CD14-positive monocyte (primary cell): Measurements from ENCODE around the gene C3orf18. TPM values are rescaled to one million over a fixed set of nuclear protein-coding genes. Genes with fewer than 3 reads are reported as not detected.

Experiments used
- DNase-seq, 3 donors: peaks; one replicate each; pipeline ENCODE4 v3.0.0-alpha.2; 2011 to 2022
- H2AFZ ChIP-seq: 2 replicates; pipeline ENCODE4 v1.6.0; 2012; ENCODE audit warnings: mild to moderate bottlenecking, low read depth, low read length, inconsistent platforms; ENCODE audit not compliant: insufficient read depth, poor library complexity, severe bottlenecking
- H3K27ac ChIP-seq, 2 donors: 1 replicate in 1 of 2; 2 replicates in 1 of 2; pipeline ENCODE4 v1.5.1; 2012 to 2013; ENCODE audit warnings: low read length in 2 of 2, control low read depth in 1 of 2, inconsistent platforms in 1 of 2, low read depth in 1 of 2, mild to moderate bottlenecking in 1 of 2
- H3K27me3 ChIP-seq, 2 donors: one replicate each; pipeline versions ENCODE4 v1.6.0 to v1.6.1; 2011 to 2013; ENCODE audit warnings: low read length in 2 of 2; ENCODE audit not compliant: control insufficient read depth in 2 of 2, insufficient read depth in 2 of 2
- H3K36me3 ChIP-seq, 2 donors: replicated peaks in 1 of 2; 1 replicate in 1 of 2; 2 replicates in 1 of 2; pipeline versions ENCODE4 v1.5.1 to v1.6.1; 2012 to 2013; ENCODE audit warnings: low read length in 2 of 2, control low read depth in 1 of 2, inconsistent platforms in 1 of 2, mild to moderate bottlenecking in 1 of 2; ENCODE audit not compliant: insufficient read depth in 2 of 2, control insufficient read depth in 1 of 2
- H3K4me1 ChIP-seq, 2 donors: 1 replicate in 1 of 2; 2 replicates in 1 of 2; pipeline versions ENCODE4 v1.5.1 to v1.6.1; 2012 to 2013; ENCODE audit warnings: low read length in 2 of 2, control low read depth in 1 of 2, inconsistent platforms in 1 of 2, mild to moderate bottlenecking in 1 of 2, moderate library complexity in 1 of 2; ENCODE audit not compliant: insufficient read depth in 2 of 2, control insufficient read depth in 1 of 2
- H3K4me2 ChIP-seq: replicated peaks from 2 replicates; pipeline ENCODE3; 2012; ENCODE audit warnings: low read length, moderate library complexity, mild to moderate bottlenecking; ENCODE audit not compliant: poor library complexity, severe bottlenecking; ENCODE audit errors: extremely low read depth
- H3K4me3 ChIP-seq, 3 experiments: fragments of 200-600 bp in 1 of 3; sonication (generic) in 1 of 3; replicated peaks in 1 of 3; 1 replicate in 2 of 3; 2 replicates in 1 of 3; pipeline ENCODE4 v1.5.1; 2011 to 2013; ENCODE audit warnings: low read length in 3 of 3, mild to moderate bottlenecking in 3 of 3, control low read depth in 2 of 3, low read depth in 2 of 3, inconsistent platforms in 1 of 3, moderate library complexity in 1 of 3
- H3K79me2 ChIP-seq: 2 replicates; pipeline ENCODE4 v1.6.0; 2012; ENCODE audit warnings: mild to moderate bottlenecking, control low read depth, inconsistent platforms, low read length, moderate library complexity; ENCODE audit not compliant: insufficient read depth
- H3K9ac ChIP-seq: 2 replicates; pipeline ENCODE4 v1.6.0; 2017; ENCODE audit warnings: low read length, mild to moderate bottlenecking; ENCODE audit not compliant: insufficient read depth, poor library complexity, severe bottlenecking
- H3K9me3 ChIP-seq, 2 donors: replicated peaks in 1 of 2; 1 replicate in 1 of 2; 2 replicates in 1 of 2; pipeline versions ENCODE4 v1.5.1 to v1.6.1; 2012 to 2013; ENCODE audit warnings: low read length in 2 of 2, control low read depth in 1 of 2; ENCODE audit not compliant: control insufficient read depth in 1 of 2, insufficient read depth in 1 of 2
- H4K20me1 ChIP-seq: 2 replicates; pipeline ENCODE4 v1.6.0; 2012; ENCODE audit warnings: mild to moderate bottlenecking, low read length, control low read depth, moderate library complexity; ENCODE audit not compliant: insufficient read depth
- H3K27ac Mint-ChIP-seq, 7 donors: one replicate each; pipeline ENCODE4 v1.8.0; 2020; ENCODE audit warnings: mild to moderate bottlenecking in 7 of 7, mixed read lengths in 7 of 7, moderate library complexity in 6 of 7, inconsistent platforms in 2 of 7
- H3K27me3 Mint-ChIP-seq, 3 donors: one replicate each; pipeline ENCODE4 v1.8.0; 2021 to 2022; ENCODE audit warnings: low read depth in 3 of 3, mild to moderate bottlenecking in 3 of 3, mixed read lengths in 3 of 3, moderate library complexity in 3 of 3, inconsistent platforms in 1 of 3
- H3K36me3 Mint-ChIP-seq, 2 donors: one replicate each; pipeline ENCODE4 v1.8.0; 2020; ENCODE audit warnings: mixed read lengths in 2 of 2, inconsistent platforms in 1 of 2, mild to moderate bottlenecking in 1 of 2
- H3K4me1 Mint-ChIP-seq: one replicate; pipeline ENCODE4 v1.8.0; 2020; ENCODE audit warnings: mild to moderate bottlenecking, mixed read lengths
- H3K4me3 Mint-ChIP-seq, 2 donors: one replicate each; pipeline ENCODE4 v1.8.0; 2020; ENCODE audit warnings: mild to moderate bottlenecking in 2 of 2, mixed read lengths in 2 of 2, moderate library complexity in 1 of 2
- H3K9me3 Mint-ChIP-seq, 7 donors: one replicate each; pipeline ENCODE4 v1.8.0; 2020 to 2022; ENCODE audit warnings: mixed read lengths in 7 of 7, mild to moderate bottlenecking in 6 of 7, moderate library complexity in 6 of 7, inconsistent platforms in 2 of 7
- CTCF ChIP-seq: fragments of 200-600 bp; IDR thresholded peaks from one replicate; pipeline ENCODE4 v1.8.0; 2022; ENCODE audit warnings: antibody characterized with exemption, mild to moderate bottlenecking
- WGBS: methylation state at CpG from one replicate; pipeline ENCODE4 v1.1.5; 2013; ENCODE audit warnings: missing lambda C conversion rate; ENCODE audit not compliant: insufficient coverage; 5-methylcytosine and 5-hydroxymethylcytosine counted together
- intact Hi-C, 2 donors: fragments of 100-400 bp; cut with micrococcal nuclease; formaldehyde crosslinking; loops; one replicate each; pipeline versions ENCODE4 v1.15.0 to v1.15.1; 2023
- polyA plus RNA-seq, 3 donors: library from polyadenylated mRNA; depleted of rRNA in 1 of 3; unstranded in 2 of 3; stranded (reverse) in 1 of 3; fragments of 300-500 nt in 2 of 3; fragments of >200 nt in 1 of 3; fragmentation: Illumina TruSeq in 2 of 3; gene quantifications; 1 replicate in 2 of 3; 2 replicates in 1 of 3; pipeline ENCODE4 v1.2.3, GENCODE V29; 2012 to 2021

The C3orf18 gene
- polyA plus RNA-seq, 3 donors: 0.18 to 1.5 (median 0.76) TPM

GRCh38 chr3:50610181-50610971 is 42.8 kb upstream of the C3orf18 start:
- Histone ChIP-seq H3K4me2 (peak overlapping the region; percentile 96), H3K9ac (peak overlapping the region; percentile 79), H3K27ac (peak overlapping the region; percentile 69 to 83), H3K4me3 (peak overlapping the region; percentile 66 to 93 (median 82)), H3K36me3 (peaks cover 19 to 27% of the 10 kb centered on the region in 2 donors), H3K79me2 (peaks cover 66% of the 10 kb centered on the region), H3K9me3 (no peaks in the 10 kb centered on the region), H3K4me1 (peaks cover 73 to 86% of the 10 kb centered on the region in 2 donors), H2AFZ (no peak overlapping the region), H4K20me1 (peaks cover 57% of the 10 kb centered on the region), H3K27me3 (no peaks in the 10 kb centered on the region)
- WGBS: 70% methylated on average over 2 of the region's 6 CpGs
- TF ChIP-seq CTCF: no peak
- Mint-ChIP-seq H3K4me1 (peaks cover 80% of the 10 kb centered on the region), H3K27ac (peak overlapping the region; percentile 83 to 96 (median 92)), H3K4me3 (peak overlapping the region; percentile 93 to 97), H3K9me3 (no peaks in the 10 kb centered on the region), H3K36me3 (peaks cover 30 to 38% of the 10 kb centered on the region in 2 donors), H3K27me3 (peaks cover 0 to 4% (median 0%) of the 10 kb centered on the region in 3 donors)
- intact Hi-C loops: loop anchor here (5.0 kb wide), 2 partner anchors 258 to 777 kb away; partner anchors contain the start of genes CYB561D2 (in 1 of the 2), MANF (in 1 of the 2) and NPRL2 (in 1 of the 2)
- no peak for DNase-seq

- WGBS: 56% methylated on average over 2 of the region's 3 CpGs
- peaks cover 37 to 43% of the 10 kb centered on the region in 2 donors for H3K36me3 Mint-ChIP-seq
- peak overlapping the region; percentile 79 for H3K9ac ChIP-seq
These were observed 42.2 kb upstream of the C3orf18 start for GRCh38 chr3:50609763-50610085.

More at GRCh38 chr3:50609763-50610085, 42.2 kb upstream of the C3orf18 start:
- no peak for DNase-seq
- Mint-ChIP-seq H3K9me3 (no peaks in the 10 kb centered on the region), H3K27ac (peak overlapping the region in 6 of 7 donors; percentile 11 to 90 (median 69)), H3K27me3 (peaks cover 0 to 4% (median 0%) of the 10 kb centered on the region in 3 donors), H3K4me3 (peak overlapping the region; percentile 93 to 97), H3K4me1 (peaks cover 87% of the 10 kb centered on the region)
- H4K20me1 ChIP-seq: peaks cover 62% of the 10 kb centered on the region
- H3K4me3 ChIP-seq: peak overlapping the region in 2 of 3 experiments; percentile 82 to 93
- TF ChIP-seq CTCF: no peak
- no peak overlapping the region for H2AFZ ChIP-seq
- H3K4me2 ChIP-seq: peak overlapping the region; percentile 96
- peaks cover 70% of the 10 kb centered on the region for H3K79me2 ChIP-seq
- H3K4me1 ChIP-seq: peaks cover 79 to 93% of the 10 kb centered on the region in 2 donors
- peaks cover 19 to 30% of the 10 kb centered on the region in 2 donors for H3K36me3 ChIP-seq
- intact Hi-C loops: loop anchor here (2.0 to 5.0 kb wide), 3 partner anchors 17 to 778 kb away; partner anchors contain the start of genes CYB561D2 (in 1 of the 2), MANF (in 1 of the 2) and NPRL2 (in 1 of the 2)
- peak overlapping the region; percentile 69 to 83 for H3K27ac ChIP-seq
- no peaks in the 10 kb centered on the region for H3K27me3 ChIP-seq
- no peaks in the 10 kb centered on the region for H3K9me3 ChIP-seq
